T-helper 2 cell treated with Interferon-gamma antibody and Interleukin-4, amounts not matched to agents 100 ng/mL and 5 ng/mL, for 36 hours (primary cell): ENCODE data around the gene CHD6. TPM values are rescaled to one million over a fixed set of nuclear protein-coding genes. Genes with fewer than 3 reads are reported as not detected.

Experiments
- intact Hi-C: fragments of 100-400 bp; cut with micrococcal nuclease; formaldehyde crosslinking; loops from one replicate; pipeline ENCODE4 v1.15.1; 2023
- total RNA-seq: library from RNA; stranded (reverse); gene quantifications from 2 replicates; pipeline ENCODE4 v1.2.3, GENCODE V29; 2022

CHD6 gene, protein sequence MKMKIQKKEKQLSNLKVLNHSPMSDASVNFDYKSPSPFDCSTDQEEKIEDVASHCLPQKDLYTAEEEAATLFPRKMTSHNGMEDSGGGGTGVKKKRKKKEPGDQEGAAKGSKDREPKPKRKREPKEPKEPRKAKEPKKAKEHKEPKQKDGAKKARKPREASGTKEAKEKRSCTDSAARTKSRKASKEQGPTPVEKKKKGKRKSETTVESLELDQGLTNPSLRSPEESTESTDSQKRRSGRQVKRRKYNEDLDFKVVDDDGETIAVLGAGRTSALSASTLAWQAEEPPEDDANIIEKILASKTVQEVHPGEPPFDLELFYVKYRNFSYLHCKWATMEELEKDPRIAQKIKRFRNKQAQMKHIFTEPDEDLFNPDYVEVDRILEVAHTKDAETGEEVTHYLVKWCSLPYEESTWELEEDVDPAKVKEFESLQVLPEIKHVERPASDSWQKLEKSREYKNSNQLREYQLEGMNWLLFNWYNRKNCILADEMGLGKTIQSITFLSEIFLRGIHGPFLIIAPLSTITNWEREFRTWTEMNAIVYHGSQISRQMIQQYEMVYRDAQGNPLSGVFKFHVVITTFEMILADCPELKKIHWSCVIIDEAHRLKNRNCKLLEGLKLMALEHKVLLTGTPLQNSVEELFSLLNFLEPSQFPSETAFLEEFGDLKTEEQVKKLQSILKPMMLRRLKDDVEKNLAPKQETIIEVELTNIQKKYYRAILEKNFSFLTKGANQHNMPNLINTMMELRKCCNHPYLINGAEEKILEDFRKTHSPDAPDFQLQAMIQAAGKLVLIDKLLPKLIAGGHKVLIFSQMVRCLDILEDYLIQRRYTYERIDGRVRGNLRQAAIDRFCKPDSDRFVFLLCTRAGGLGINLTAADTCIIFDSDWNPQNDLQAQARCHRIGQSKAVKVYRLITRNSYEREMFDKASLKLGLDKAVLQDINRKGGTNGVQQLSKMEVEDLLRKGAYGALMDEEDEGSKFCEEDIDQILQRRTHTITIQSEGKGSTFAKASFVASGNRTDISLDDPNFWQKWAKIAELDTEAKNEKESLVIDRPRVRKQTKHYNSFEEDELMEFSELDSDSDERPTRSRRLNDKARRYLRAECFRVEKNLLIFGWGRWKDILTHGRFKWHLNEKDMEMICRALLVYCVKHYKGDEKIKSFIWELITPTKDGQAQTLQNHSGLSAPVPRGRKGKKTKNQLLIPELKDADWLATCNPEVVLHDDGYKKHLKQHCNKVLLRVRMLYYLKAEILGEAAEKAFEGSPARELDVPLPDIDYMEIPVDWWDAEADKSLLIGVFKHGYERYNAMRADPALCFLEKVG (N-terminal part only)
- 34.2 and 34.9 TPM in 2 replicates for total RNA-seq

GRCh38 chr20:41617902-41618806, at the start of gene CHD6:
Gene CHD6, minus strand, starts transcription at chr20:41618377. Its CDS starts 67,040 bp downstream, at chr20:41551337.
- intact Hi-C loops: loop anchor here (1.0 to 5.0 kb wide), 4 partner anchors 44 to 481 kb away; partner anchors contain the start of genes PLCG1 and ZHX3

DNA sequence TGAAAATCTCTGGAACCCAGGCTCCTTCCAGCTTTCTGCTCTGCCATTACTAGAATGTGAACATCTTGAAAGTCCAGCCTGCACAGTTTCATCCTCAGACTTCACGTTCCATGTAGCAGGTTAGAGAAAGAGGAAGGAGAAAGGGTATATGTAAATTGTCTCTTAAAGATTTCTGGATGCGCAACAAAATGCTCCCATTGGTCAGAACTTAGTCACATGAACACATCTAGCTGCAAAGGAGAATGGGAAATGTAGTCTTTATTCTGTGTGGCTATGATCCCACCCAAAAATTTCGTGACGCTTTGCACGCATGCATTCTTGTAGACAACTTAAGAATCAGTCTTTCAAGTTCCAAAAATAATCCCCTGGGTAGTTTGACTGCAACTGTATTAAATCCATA, 46.4 kb upstream of the CHD6 start:
- intact Hi-C loops: loop anchor here (5.0 kb wide), 1 partner anchor 47 kb away; the partner anchor contains the start of gene CHD6

DNA sequence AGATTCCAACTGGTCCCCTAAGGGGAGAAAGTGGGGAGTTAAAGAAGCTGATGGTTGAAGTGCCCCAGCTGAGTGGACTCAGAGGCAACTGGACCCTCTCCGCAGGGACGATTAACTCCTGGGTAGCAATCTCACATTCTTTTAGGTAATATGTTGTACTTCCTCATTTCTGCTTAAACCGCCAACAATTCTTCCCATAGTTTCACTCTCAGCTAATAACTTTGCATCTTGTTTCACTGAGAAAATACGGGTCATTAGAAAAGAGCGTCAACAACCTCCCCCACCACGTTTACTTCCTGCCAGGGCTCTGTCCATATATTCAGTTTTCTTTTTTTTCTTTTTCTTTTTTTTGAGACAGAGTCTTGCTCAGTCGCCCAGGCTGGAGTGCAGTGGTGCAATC, 39.5 kb upstream of the CHD6 start:
- intact Hi-C loops: no loop called here

- intact Hi-C loops: no loop called here
Measured at GRCh38 chr20:41655962-41656618, 37.9 kb upstream of the CHD6 start.

- intact Hi-C loops: no loop called here
Measured at GRCh38 chr20:41654884-41655283, 36.7 kb upstream of the CHD6 start.

- intact Hi-C loops: no loop called here
Measured at GRCh38 chr20:41654292-41654691, 36.1 kb upstream of the CHD6 start.

- intact Hi-C loops: no loop called here
Measured at GRCh38 chr20:41650231-41650948, 32.2 kb upstream of the CHD6 start.

- intact Hi-C loops: no loop called here
Measured at GRCh38 chr20:41649489-41649888, 31.3 kb upstream of the CHD6 start.

- intact Hi-C loops: no loop called here
Measured at GRCh38 chr20:41645372-41645771, 27.2 kb upstream of the CHD6 start.

DNA sequence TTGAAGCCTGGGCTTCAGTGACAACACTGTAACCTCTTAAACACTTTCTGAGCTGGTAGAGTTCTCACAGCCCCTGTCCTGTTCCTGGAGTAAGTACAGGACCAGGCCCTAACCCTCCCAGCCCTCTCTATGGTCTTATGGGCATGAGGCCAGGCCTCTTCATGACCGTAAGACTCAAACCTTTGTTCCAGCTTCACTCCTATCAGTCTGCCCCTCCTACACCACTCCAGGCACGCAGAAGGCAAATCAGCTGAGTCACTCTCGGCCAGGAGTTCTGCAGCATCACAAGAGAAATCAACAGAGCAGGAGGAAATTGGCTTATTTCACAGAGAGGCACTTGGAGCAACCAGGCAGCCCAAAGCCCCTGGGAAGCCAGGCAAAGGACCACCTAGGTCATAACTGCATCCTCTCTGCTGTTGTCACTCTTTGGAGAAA, 25.3 kb upstream of the CHD6 start:
- intact Hi-C loops: no loop called here

GRCh38 chr20:41639630-41640029, 21.5 kb upstream of the CHD6 start:
- intact Hi-C loops: no loop called here

DNA sequence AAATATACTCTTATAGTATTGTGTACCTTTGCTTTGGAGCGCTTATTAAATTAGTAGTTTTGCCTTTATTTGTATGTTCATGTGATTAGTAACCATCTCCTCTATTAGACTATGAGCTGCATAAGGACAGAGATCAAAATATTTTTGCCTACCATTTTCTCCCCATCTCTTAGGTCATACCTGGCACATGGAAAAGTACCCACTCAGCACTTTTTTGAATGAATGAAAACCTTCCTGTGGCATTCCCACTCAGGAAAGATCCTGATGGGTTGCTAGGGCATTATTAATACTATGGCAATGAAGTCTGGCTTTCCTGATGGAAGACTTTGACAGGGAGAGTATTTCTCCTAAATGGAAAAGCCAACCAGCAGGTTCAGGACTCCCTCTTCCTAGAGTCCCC, 20.3 kb upstream of the CHD6 start:
- intact Hi-C loops: no loop called here

GRCh38 chr20:41635158-41635557, 17.0 kb upstream of the CHD6 start:
- intact Hi-C loops: no loop called here

- intact Hi-C loops: no loop called here
Measured at GRCh38 chr20:41632896-41633295, 14.7 kb upstream of the CHD6 start.

GRCh38 chr20:41631826-41632225, 13.6 kb upstream of the CHD6 start:
- intact Hi-C loops: no loop called here

- intact Hi-C loops: no loop called here
Measured at GRCh38 chr20:41630846-41631245, 12.7 kb upstream of the CHD6 start.

GRCh38 chr20:41627611-41628244, 9.6 kb upstream of the CHD6 start:
- intact Hi-C loops: no loop called here

DNA sequence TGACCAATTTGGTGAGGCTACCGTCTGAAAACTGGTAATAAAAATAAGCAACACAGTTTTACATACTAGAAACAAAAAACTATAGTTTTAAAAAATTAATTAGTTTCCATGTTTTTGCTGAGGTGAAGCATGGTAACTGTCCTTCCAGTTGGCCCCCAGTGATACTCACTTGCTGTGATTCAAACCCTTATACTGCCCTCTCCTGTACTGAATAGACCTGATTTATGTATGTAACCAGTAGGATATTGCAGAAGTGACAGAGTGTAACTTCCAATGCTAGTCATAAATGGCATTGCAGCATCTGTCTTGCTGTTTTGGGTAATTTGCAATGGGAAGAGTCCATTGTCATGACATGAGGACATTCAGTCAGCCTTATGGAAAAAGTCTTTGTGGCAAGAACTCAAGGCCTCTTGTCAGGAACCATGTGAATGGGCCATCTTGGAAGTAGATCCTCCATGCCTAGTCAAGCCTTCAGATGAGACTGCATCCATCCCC, 8.9 kb upstream of the CHD6 start:
- intact Hi-C loops: no loop called here
